ENCODE data around the gene AGMO. TPM values are rescaled to one million over a fixed set of nuclear protein-coding genes. Genes with fewer than 3 reads are reported as not detected.

The AGMO gene
- total RNA-seq, 1 experiment from 2014 or later = not detected

- TF ChIP-seq REST (IDR thresholded peaks at IDR 0.05; ENCODE audit: low read depth) = no peak
- no peak for TF ChIP-seq RAD21 (IDR thresholded peaks at IDR 0.05; ENCODE audit: low read depth)
- TF ChIP-seq SIN3A (IDR thresholded peaks at IDR 0.05; ENCODE audit: low read depth) = no peak
These were observed 32.6 kb upstream of the AGMO start (continued) for GRCh38 chr7:15594461-15594860.

GRCh38 chr7:15593382-15593781 is 31.6 kb upstream of the AGMO start:
- Histone ChIP-seq H3K79me2 (ENCODE audit: insufficient read depth, low read length) (no peaks in the 10 kb centered on the region), H3K9me2 (ENCODE audit: insufficient read depth) (0 out of 2 replicates have a peak, but pooled peaks cover 3% of the 10 kb centered on the region), H3K9me3 (ENCODE audit: control insufficient read depth in 1 of 2, insufficient read depth in 1 of 2, low read depth in 1 of 2, low read length in 2 of 2) (no peaks in the 10 kb centered on the region), H3K27ac (ENCODE audit: low read depth, low read length) (no peak overlapping the region), H3K4me3 (replicated peaks in 1 of 2; ENCODE audit: low read depth in 1 of 2, low read length in 2 of 2) (no peak overlapping the region), H3K36me3 (ENCODE audit: control insufficient read depth in 1 of 2, insufficient read depth in 2 of 2, low read length in 2 of 2) (no peaks in the 10 kb centered on the region), H3K27me3 (ENCODE audit: insufficient read depth, low read length) (no peaks in the 10 kb centered on the region), H3K9ac (ENCODE audit: low read length) (no peak overlapping the region), H3K4me2 (ENCODE audit: low read length) (no peak overlapping the region), H3K4me1 (ENCODE audit: control insufficient read depth in 1 of 2, insufficient read depth in 2 of 2, low read length in 2 of 2) (no peaks in the 10 kb centered on the region), H2AFZ (ENCODE audit: low read depth, low read length, poor library complexity, severe bottlenecking) (no peak overlapping the region), H4K20me1 (ENCODE audit: insufficient read depth) (no peaks in the 10 kb centered on the region)
- intact Hi-C loops (cut with micrococcal nuclease) = no loop called here
- TF ChIP-seq CBX3 (IDR thresholded peaks at IDR 0.05; ENCODE audit: low read depth) = no peak
- TF ChIP-seq CTCF (IDR thresholded peaks at IDR 0.05 in 2 of 3, conservative IDR thresholded peaks at IDR 0.05 in 1 of 3; ENCODE audit: borderline replicate concordance in 1 of 3, insufficient read depth in 1 of 3, low read depth in 2 of 3, low read length in 2 of 3) = no peak
- no peak for TF ChIP-seq ZNF274 (IDR thresholded peaks at IDR 0.05; ENCODE audit: low read depth, low read length)
- no peak for TF ChIP-seq SIN3A (IDR thresholded peaks at IDR 0.05; ENCODE audit: low read depth)
- ATAC-seq (no peak), DNase-seq (ENCODE audit: low read depth, low spot score) (no peak)
- ChIA-PET CTCF (no interaction called here), RAD21 (ENCODE audit: low non-redundant PET in 1 of 2, low total read pairs in 2 of 2, uncharacterized antibody in 2 of 2, unreplicated experiment in 2 of 2) (no interaction called here), POLR2A (no interaction called here)
- no TSS peak for BruUV-seq (replicated peaks)
